WERI-Rb-1 (cell line): ENCODE measurements around the gene TAB2.

Experiments used
- DNase-seq: peaks from one replicate; pipeline ENCODE4 v3.0.0-alpha.2; 2020
- H3K27ac ChIP-seq: fragments of 250-450 bp; sonication (Bioruptor Pico); 2 replicates; pipeline ENCODE4 v1.5.1; 2020; ENCODE audit warnings: mild to moderate bottlenecking, moderate library complexity
- H3K27me3 ChIP-seq: fragments of 250-450 bp; sonication (Bioruptor Pico); 2 replicates; pipeline ENCODE4 v1.5.1; 2021; ENCODE audit warnings: mild to moderate bottlenecking, low read depth, moderate library complexity; ENCODE audit not compliant: insufficient read depth, severe bottlenecking
- H3K36me3 ChIP-seq: fragments of 250-450 bp; sonication (Bioruptor Pico); 2 replicates; pipeline ENCODE4 v1.5.1; 2020; ENCODE audit warnings: mild to moderate bottlenecking, moderate library complexity
- H3K4me3 ChIP-seq: 2 replicates; pipeline ENCODE4 v1.5.1; 2011; ENCODE audit warnings: low read depth, mild to moderate bottlenecking, control low read depth, low read length
- H3K9me3 ChIP-seq: fragments of 250-450 bp; sonication (Bioruptor Pico); 2 replicates; pipeline ENCODE4 v1.5.1; 2021; ENCODE audit warnings: mild to moderate bottlenecking, moderate library complexity; ENCODE audit not compliant: severe bottlenecking
- CTCF ChIP-seq: IDR thresholded peaks from 2 replicates; pipeline ENCODE4 v1.5.1; 2011; ENCODE audit warnings: low read depth, mild to moderate bottlenecking, control low read depth, inconsistent platforms, low read length

Gene TAB2

GRCh38 chr6:149449831-149450678 lies 132.5 kb downstream of the TAB2 start:
- Histone ChIP-seq H3K36me3 (no peaks in the 10 kb centered on the region), H3K4me3 (no peak overlapping the region), H3K27me3 (no peaks in the 10 kb centered on the region), H3K27ac (no peak overlapping the region), H3K9me3 (no peaks in the 10 kb centered on the region)
- TF ChIP-seq CTCF: no peak
- no peak for DNase-seq

- Histone ChIP-seq H3K27me3 (no peaks in the 10 kb centered on the region), H3K27ac (no peak overlapping the region), H3K4me3 (no peak overlapping the region), H3K9me3 (no peaks in the 10 kb centered on the region), H3K36me3 (no peaks in the 10 kb centered on the region)
- TF ChIP-seq CTCF: no peak
- no peak for DNase-seq
These were observed 133.3 kb downstream of the TAB2 start for GRCh38 chr6:149450679-149451375.

GRCh38 chr6:149451376-149452036 lies 134.0 kb downstream of the TAB2 start:
- Histone ChIP-seq H3K27ac (no peak overlapping the region), H3K4me3 (no peak overlapping the region), H3K27me3 (no peaks in the 10 kb centered on the region), H3K9me3 (no peaks in the 10 kb centered on the region), H3K36me3 (no peaks in the 10 kb centered on the region)
- no peak for DNase-seq
- TF ChIP-seq CTCF: no peak

- Histone ChIP-seq H3K36me3 (no peaks in the 10 kb centered on the region), H3K9me3 (no peaks in the 10 kb centered on the region), H3K27ac (no peak overlapping the region), H3K27me3 (no peaks in the 10 kb centered on the region), H3K4me3 (no peak overlapping the region)
- DNase-seq: no peak
- no peak for TF ChIP-seq CTCF
These were observed 134.8 kb downstream of the TAB2 start for GRCh38 chr6:149452037-149452939.

GRCh38 chr6:149453597-149454345 lies 136.3 kb downstream of the TAB2 start:
- no peak for DNase-seq
- Histone ChIP-seq H3K27me3 (no peaks in the 10 kb centered on the region), H3K4me3 (no peak overlapping the region), H3K9me3 (no peaks in the 10 kb centered on the region), H3K27ac (no peak overlapping the region), H3K36me3 (no peaks in the 10 kb centered on the region)
- TF ChIP-seq CTCF: no peak
